TTC549 (cell line): Measurements from ENCODE around the gene PPAN.

ENCODE experiments used
- FAIRE-seq: peaks from 2 replicates; lab custom pipeline; 2012; peaks lifted over from hg19 to GRCh38; lab: Jason Lieb, UNC

The PPAN gene

DNA sequence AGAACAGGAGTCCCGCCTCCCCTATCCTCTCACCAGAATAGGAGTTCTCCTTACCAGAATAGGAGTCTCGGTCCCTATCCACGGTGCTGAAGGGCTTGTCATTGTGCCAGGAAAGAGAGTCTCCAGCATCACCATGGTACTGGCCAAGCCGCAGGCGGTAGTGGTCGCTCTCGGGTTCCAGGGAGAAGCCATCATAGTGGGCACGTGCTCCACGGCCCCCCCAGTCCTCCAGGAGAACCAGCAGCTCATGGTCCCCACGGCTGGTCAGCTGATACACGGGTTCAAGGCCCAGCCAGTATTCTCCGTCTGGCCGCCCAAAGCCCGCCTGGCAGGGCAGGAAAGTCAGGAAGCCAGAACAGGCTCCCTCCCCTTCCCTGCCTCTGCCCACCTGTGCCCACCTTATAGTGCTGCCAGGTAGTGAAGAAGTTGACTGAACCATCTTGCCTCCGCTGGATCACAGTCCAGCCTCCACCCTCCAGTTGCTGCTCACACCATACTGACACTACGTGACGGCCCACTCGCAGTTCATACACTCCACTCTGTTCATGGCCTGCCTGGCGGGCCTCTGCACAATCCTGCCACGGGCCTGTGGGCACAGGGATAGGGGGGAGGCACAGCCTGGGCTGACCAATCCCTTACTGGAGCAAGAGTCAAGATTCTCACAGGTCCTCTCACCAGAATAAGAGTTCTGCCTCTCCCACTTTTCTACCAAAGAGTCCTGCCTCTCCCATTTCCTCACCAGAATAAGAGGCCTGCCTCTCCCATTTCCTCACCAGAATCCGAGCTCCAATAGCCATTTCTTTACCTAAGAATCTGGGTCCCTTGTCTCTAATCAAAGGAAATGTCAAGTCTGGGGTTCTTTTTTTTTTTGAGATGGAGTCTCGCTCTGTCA, 12.6 kb upstream of the PPAN start:
- no peak for FAIRE-seq

DNA sequence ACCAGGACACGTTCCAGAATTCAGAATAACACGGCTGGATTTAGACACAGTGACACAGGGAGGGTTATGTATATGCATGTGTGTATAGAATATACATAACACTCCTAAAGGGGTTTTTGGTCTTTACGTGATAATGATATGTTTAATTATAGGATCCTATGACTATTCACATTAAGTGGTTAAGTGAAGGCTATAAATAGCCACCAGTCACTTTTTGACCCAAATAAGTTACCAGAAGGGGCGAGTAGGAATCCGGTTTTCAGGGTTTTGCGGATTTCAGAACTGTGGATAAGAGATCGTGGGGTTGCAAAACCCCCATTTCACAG, 10.6 kb upstream of the PPAN start:
- no peak for FAIRE-seq

DNA sequence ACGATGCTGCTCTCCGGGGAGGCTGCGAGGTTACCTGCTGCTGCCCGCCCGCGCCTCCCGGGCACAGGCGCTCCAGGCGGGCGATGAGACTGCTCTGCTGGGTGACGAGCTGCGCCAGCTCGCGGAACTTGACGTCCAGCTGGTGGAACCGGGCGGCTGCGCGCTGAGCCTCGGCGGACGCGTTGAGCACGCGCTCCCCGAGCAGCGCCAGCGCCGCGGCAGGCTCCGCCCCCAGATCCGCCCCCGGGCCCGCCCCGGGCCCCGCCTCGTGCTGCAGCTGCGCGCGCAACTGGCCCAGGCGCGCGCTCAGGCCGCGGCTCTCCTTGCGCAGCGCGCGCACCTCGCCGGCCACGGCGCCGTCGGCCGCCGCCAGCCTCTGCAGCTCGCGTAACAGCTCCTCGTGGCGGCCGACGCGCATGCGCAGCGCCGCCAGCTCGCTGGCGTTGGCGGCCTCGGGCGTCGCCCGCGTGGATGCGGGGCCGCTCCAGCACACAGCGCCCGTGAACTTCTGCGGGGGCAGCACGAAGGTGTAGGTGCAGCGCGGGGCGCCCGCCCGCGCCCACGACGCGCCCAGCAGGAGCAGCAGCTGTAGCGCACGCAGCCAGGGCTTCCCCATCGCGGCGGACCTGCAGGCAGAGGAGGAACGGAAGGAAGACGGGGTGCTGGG, 10.1 kb upstream of the PPAN start:
- no peak for FAIRE-seq

GRCh38 chr19:10096615-10096963, 9.6 kb upstream of the PPAN start:
- no peak for FAIRE-seq

GRCh38 chr19:10100163-10100785, 5.9 kb upstream of the PPAN start:
- no peak for FAIRE-seq

DNA sequence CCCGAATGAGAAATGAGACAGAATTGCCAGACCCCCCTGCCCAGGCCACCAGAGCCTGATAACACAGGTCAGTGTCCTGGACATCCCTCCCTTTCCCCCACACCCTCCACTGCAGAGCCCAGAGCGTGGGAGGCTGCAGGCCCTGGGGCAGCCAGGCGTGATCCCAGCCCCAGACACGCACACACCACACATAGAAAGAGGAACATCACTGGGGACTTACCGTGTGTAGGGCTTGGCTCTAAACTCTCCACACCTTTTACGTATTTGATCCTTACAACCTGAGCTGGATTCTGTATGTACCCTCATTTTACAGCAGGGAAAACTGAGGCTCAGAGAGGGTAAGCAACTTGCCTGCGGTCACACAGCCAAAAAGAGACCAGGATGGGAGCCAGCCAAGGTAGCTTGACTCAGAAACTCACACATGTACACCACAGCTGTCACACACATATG, 3.4 kb upstream of the PPAN start:
- FAIRE-seq, result no peak

- no peak for FAIRE-seq
These were observed 2.0 kb upstream of the PPAN start for GRCh38 chr19:10104130-10104513.

- FAIRE-seq, result no peak
These were observed 1.3 kb upstream of the PPAN start for GRCh38 chr19:10104665-10105508.

GRCh38 chr19:10105509-10106099, 558 bp upstream of the PPAN start:
- no peak for FAIRE-seq

- no peak for FAIRE-seq
These were observed 1.1 kb downstream of the PPAN start for GRCh38 chr19:10107254-10107653.

- no peak for FAIRE-seq
These were observed 1.7 kb downstream of the PPAN start for GRCh38 chr19:10107817-10108367.

DNA sequence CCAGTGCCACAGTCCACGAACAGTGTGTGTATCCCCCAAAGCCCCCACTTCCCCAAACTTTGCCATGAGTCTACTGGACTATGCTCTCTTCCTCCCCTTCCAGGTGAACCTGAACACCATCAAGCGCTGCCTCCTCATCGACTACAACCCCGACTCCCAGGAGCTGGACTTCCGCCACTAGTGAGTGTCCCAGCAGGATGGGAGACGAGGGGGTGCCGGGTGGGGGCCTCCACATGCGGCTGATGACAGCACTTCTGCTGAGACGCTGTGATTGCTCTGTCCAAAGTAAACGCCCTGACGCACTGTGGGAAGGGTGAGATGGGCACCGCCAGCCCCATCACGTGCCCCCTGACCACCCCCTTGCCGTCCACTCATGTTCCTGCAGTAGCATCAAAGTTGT, 3.4 kb downstream of the PPAN start:
- no peak for FAIRE-seq

DNA sequence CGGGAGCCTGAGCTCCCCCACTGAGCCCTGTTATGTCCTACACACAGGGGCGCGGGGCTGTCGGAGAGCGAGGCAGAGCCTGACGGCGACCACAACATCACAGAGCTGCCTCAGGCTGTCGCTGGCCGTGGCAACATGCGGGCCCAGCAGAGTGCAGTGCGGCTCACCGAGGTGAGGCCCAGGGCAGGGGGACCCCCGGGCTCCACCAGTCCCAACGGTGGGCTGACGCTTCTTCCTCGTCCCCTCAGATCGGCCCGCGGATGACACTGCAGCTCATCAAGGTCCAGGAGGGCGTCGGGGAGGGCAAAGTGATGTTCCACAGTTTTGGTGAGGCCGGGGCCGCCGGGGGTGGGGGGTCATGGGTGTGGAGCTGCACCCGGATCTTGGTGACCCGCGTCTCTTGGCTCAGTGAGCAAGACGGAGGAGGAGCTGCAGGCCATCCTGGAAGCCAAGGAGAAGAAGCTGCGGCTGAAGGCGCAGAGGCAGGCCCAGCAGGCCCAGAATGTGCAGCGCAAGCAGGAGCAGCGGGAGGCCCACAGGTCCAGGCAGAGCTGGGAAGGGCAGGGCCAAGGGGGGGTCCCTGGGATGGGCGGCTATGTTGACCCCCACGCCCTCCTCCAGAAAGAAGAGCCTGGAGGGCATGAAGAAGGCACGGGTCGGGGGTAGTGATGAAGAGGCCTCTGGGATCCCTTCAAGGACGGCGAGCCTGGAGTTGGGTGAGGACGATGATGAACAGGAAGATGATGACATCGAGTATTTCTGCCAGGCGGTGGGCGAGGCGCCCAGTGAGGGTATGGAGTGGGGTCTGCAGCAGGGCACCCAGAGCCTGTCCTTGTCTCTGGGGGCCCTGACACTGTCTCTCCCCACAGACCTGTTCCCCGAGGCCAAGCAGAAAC, 4.2 kb downstream of the PPAN start:
- FAIRE-seq, result no peak

GRCh38 chr19:10110972-10111317, 4.8 kb downstream of the PPAN start:
- no peak for FAIRE-seq

DNA sequence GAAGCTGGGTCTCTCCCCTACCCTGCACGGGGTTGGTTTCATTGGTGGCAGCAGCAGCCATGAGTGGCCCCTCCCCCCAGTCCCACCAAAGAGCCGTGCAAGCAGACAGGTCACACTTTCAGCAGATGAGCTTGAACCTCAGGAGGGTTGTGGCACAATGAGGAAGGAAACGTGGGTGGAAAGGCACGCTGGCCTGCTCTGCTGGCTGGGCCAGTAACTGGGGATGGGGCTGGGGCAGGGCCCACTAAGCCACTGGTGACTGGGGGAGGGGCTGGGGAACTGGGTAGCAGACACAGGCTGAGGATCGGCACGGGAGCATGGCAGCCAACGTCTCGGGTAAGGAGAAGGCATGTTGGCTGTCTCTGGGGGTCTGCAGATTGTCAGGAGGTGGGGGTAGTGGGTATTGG, 5.2 kb downstream of the PPAN start, which contains the start of gene P2RY11:
P2RY11 (plus strand) TSS at position 289 of the 407 bp plus-strand sequence; CDS start at position 318, 29 bp downstream.
- no peak for FAIRE-seq

DNA sequence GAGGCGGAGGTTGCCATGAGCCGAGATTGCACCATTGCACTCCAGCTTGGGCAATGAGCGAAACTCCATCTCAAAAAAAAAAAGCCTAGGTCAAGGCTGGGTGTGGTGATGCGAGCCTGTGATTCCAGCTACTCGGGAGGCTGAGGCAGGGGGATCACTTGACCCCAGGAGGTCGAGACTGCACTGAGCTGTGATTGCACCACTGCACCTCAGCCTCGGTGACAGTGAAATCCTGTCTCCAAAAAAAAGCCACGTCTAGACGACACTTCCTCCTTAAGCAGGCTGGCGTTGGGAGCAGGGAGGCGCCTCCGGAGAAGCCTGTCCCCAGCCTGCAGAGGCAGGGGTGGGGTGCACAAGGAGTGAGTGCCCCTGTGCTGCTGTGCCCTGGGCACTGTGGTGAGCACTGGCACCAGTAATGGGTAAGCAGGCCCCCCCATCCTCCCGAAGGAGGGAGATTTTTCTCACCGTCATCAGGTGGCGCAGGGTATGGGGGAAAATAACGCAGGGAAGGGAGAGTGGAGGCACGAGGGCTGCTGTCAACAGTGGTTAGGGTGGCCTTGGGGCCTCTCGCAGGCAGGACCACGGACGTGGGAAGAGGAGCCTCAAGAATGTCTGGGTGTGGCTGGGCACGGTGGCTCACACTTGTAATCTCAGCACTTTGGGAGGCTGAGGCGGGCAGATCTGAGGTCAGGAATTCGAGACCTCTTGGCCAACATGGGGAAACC, 6.0 kb downstream of the PPAN start:
- no peak for FAIRE-seq

GRCh38 chr19:10112895-10113591, 6.9 kb downstream of the PPAN start:
- no peak for FAIRE-seq

DNA sequence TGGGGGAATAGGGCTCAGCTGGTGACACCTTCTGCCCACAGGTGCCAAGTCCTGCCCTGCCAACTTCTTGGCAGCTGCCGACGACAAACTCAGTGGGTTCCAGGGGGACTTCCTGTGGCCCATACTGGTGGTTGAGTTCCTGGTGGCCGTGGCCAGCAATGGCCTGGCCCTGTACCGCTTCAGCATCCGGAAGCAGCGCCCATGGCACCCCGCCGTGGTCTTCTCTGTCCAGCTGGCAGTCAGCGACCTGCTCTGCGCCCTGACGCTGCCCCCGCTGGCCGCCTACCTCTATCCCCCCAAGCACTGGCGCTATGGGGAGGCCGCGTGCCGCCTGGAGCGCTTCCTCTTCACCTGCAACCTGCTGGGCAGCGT, 7.4 kb downstream of the PPAN start:
- FAIRE-seq, result no peak

DNA sequence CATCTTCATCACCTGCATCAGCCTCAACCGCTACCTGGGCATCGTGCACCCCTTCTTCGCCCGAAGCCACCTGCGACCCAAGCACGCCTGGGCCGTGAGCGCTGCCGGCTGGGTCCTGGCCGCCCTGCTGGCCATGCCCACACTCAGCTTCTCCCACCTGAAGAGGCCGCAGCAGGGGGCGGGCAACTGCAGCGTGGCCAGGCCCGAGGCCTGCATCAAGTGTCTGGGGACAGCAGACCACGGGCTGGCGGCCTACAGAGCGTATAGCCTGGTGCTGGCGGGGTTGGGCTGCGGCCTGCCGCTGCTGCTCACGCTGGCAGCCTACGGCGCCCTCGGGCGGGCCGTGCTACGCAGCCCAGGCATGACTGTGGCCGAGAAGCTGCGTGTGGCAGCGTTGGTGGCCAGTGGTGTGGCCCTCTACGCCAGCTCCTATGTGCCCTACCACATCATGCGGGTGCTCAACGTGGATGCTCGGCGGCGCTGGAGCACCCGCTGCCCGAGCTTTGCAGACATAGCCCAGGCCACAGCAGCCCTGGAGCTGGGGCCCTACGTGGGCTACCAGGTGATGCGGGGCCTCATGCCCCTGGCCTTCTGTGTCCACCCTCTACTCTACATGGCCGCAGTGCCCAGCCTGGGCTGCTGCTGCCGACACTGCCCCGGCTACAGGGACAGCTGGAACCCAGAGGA, 7.9 kb downstream of the PPAN start:
- FAIRE-seq, result no peak
